Activated CD8-positive, alpha-beta memory T cell treated with anti-CD3 and anti-CD28 coated beads, Interleukin-2, amount 10 ng/mL, durations not matched to agents 7 days and 5 days (primary cell): Measurements from ENCODE around the gene CIBAR2. TPM values are rescaled to one million over a fixed set of nuclear protein-coding genes. Genes with fewer than 3 reads are reported as not detected.
"Not testable (repeated sequence)": the region's sequence is repeated elsewhere in the genome, so short reads cannot be mapped to it uniquely, and the experiment has no call there.

Experiments
- ATAC-seq: fragments of 150-1000 bp; cut with Tn5 transposase; one replicate; pipeline ENCODE4 v1.10.0; 2021; ENCODE audit warnings: moderate library complexity
- CTCF ChIA-PET: fragments of 350-600 bp; sonication (Branson Sonifier 250); formaldehyde crosslinking; loops from one replicate; lab custom pipeline; 2021; ENCODE audit warnings: antibody characterized with exemption; lab: Charles Lee
- DNase-seq: peaks from one replicate; pipeline ENCODE4 v3.0.0-alpha.2; 2020
- H3K27ac Mint-ChIP-seq: one replicate; pipeline ENCODE4 v1.8.0; 2021; ENCODE audit warnings: mild to moderate bottlenecking, mixed read lengths
- H3K27me3 Mint-ChIP-seq: one replicate; pipeline ENCODE4 v1.8.0; 2021; ENCODE audit warnings: mixed read lengths
- H3K36me3 Mint-ChIP-seq: one replicate; pipeline ENCODE4 v1.8.0; 2021; ENCODE audit warnings: mild to moderate bottlenecking, mixed read lengths
- H3K4me1 Mint-ChIP-seq: one replicate; pipeline ENCODE4 v1.8.0; 2021; ENCODE audit warnings: mixed read lengths
- H3K4me3 Mint-ChIP-seq: one replicate; pipeline ENCODE4 v1.8.0; 2021; ENCODE audit warnings: mild to moderate bottlenecking, moderate library complexity, mixed read lengths
- H3K9me3 Mint-ChIP-seq: one replicate; pipeline ENCODE4 v1.8.0; 2022; ENCODE audit warnings: low read depth, mixed read lengths
- total RNA-seq, 2 experiments: library from RNA; stranded (reverse); gene quantifications; one replicate each; pipeline ENCODE4 v1.2.3, GENCODE V29; 2021

CIBAR2 gene
- total RNA-seq, 2 experiments from 2014 or later, result not detected

GRCh38 chr16:85064186-85064585 lies 48.1 kb downstream of the CIBAR2 start:
- no peaks in the 10 kb centered on the region for H3K9me3 Mint-ChIP-seq
- ATAC-seq, result no peak
- no peaks in the 10 kb centered on the region for H3K4me1 Mint-ChIP-seq
- no peaks in the 10 kb centered on the region for H3K27me3 Mint-ChIP-seq
- no peak overlapping the region for H3K27ac Mint-ChIP-seq
- H3K36me3 Mint-ChIP-seq, result no peaks in the 10 kb centered on the region
- DNase-seq, result no peak
- CTCF ChIA-PET, result no interaction called here
- H3K4me3 Mint-ChIP-seq, result no peak overlapping the region

GRCh38 chr16:85062845-85063244 lies 49.4 kb downstream of the CIBAR2 start:
- peaks cover under 1% of the 10 kb centered on the region for H3K4me1 Mint-ChIP-seq
- no peaks in the 10 kb centered on the region for H3K27me3 Mint-ChIP-seq
- DNase-seq (no peak), ATAC-seq (no peak)
- CTCF ChIA-PET, result no interaction called here
- no peaks in the 10 kb centered on the region for H3K9me3 Mint-ChIP-seq
- H3K27ac Mint-ChIP-seq, result no peak overlapping the region
- H3K4me3 Mint-ChIP-seq, result no peak overlapping the region
- no peaks in the 10 kb centered on the region for H3K36me3 Mint-ChIP-seq

GRCh38 chr16:85062323-85062722 lies 49.9 kb downstream of the CIBAR2 start:
- CTCF ChIA-PET, result no interaction called here
- no peak overlapping the region for H3K27ac Mint-ChIP-seq
- DNase-seq, result no peak
- no peaks in the 10 kb centered on the region for H3K36me3 Mint-ChIP-seq
- ATAC-seq, result no peak
- H3K4me1 Mint-ChIP-seq, result peaks cover 5% of the 10 kb centered on the region
- no peaks in the 10 kb centered on the region for H3K27me3 Mint-ChIP-seq
- H3K4me3 Mint-ChIP-seq, result no peak overlapping the region
- H3K9me3 Mint-ChIP-seq, result no peaks in the 10 kb centered on the region

GRCh38 chr16:85061566-85061965 lies 50.7 kb downstream of the CIBAR2 start:
- CTCF ChIA-PET, result no interaction called here
- Mint-ChIP-seq H3K4me1 (peaks cover 13% of the 10 kb centered on the region), H3K27ac (no peak overlapping the region), H3K36me3 (no peaks in the 10 kb centered on the region), H3K4me3 (no peak overlapping the region), H3K27me3 (no peaks in the 10 kb centered on the region), H3K9me3 (no peaks in the 10 kb centered on the region)
- no peak for ATAC-seq
- DNase-seq, result no peak

DNA sequence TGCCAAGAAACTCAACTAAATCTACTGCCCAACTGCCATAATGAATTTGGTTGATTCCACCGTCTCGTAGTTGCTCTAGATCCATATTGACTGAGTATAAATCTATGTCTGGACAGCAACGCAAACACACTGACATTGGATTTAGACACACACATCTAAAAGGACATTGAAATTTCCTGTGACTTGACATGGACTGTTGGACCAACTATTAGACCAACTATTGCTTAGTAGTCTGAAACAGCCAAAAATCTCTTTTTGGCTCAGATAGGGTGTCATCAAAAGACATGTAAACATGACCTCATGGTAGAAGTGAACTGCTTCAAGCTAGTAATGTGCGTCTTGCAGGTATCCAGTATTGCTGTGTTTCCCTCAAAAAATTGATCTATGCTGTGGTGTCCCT lies 53.4 kb downstream of the CIBAR2 start:
- ATAC-seq, result no peak
- H3K27me3 Mint-ChIP-seq, result no peaks in the 10 kb centered on the region
- no peak overlapping the region for H3K27ac Mint-ChIP-seq
- CTCF ChIA-PET, result interaction anchor here (0.9 kb wide), 1 partner anchor 88 kb away, joined by 3 read pairs; no protein-coding TSS in a partner anchor
- no peak for DNase-seq
- no peaks in the 10 kb centered on the region for H3K36me3 Mint-ChIP-seq
- peaks cover 33% of the 10 kb centered on the region for H3K4me1 Mint-ChIP-seq
- H3K4me3 Mint-ChIP-seq, result no peak overlapping the region
- no peaks in the 10 kb centered on the region for H3K9me3 Mint-ChIP-seq

DNA sequence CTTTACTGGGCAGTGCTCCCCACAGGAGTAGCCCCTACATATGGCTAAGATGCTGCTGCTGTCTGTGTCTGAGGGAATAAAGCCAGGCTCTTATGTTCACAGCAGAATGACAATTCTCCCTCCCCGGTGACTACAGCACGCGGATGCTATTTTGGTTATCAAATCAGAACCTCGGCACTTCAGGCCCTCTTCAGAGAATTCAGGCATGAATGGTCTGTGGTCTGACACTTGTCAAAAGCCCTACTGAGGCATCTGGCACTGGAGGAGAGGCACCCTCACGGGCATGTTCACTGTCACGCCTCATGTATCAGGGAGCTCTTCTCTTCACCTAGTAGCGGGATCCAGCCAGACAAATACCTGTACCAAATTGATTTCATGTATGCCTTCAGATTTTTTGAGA lies 54.3 kb downstream of the CIBAR2 start:
- no peaks in the 10 kb centered on the region for H3K27me3 Mint-ChIP-seq
- H3K4me1 Mint-ChIP-seq, result peaks cover 33% of the 10 kb centered on the region
- H3K36me3 Mint-ChIP-seq, result peaks cover 4% of the 10 kb centered on the region
- H3K27ac Mint-ChIP-seq, result no peak overlapping the region
- H3K9me3 Mint-ChIP-seq, result no peaks in the 10 kb centered on the region
- CTCF ChIA-PET, result interaction anchor here (1.0 to 3.3 kb wide), 2 partner anchors 14 to 29 kb away, joined by 3 to 18 read pairs; no protein-coding TSS in a partner anchor
- ATAC-seq, result no peak
- DNase-seq, result no peak
- H3K4me3 Mint-ChIP-seq, result no peak overlapping the region

GRCh38 chr16:85057212-85057889 lies 54.9 kb downstream of the CIBAR2 start:
- DNase-seq (no peak), ATAC-seq (no peak)
- CTCF ChIA-PET, result interaction anchor here (1.0 to 3.3 kb wide), 3 partner anchors 15 to 57 kb away, joined by 3 to 18 read pairs (median 7); no protein-coding TSS in a partner anchor
- Mint-ChIP-seq H3K27ac (no peak overlapping the region), H3K9me3 (no peaks in the 10 kb centered on the region), H3K4me1 (peaks cover 33% of the 10 kb centered on the region), H3K36me3 (peaks cover 4% of the 10 kb centered on the region), H3K4me3 (no peak overlapping the region), H3K27me3 (no peaks in the 10 kb centered on the region)

DNA sequence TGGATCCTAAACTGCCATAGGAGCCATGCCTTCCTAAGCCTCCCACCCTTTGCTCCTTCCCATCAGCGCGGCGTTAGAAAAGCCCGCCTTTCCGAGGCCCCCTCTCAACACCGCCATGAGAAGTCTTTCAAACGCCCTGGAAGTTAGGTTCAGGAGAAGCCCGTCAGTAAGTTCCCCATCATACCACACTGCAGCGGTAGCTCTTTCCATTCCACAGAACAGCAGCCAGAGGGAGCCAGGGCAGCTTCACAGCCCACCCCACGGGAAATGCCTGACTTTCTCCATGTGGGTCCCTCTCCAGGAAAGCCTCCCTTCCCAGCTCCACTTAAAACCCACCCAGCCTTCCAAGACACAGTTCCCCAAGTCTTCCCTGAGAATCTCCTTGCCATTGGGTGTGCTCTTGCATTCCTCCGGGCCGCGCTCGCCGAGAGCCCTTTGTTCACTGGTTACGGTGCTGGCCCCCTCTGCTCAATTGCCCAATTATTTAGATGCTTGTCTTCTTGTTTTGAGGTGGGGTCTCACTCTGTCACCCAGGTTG lies 56.0 kb downstream of the CIBAR2 start:
- H3K27me3 Mint-ChIP-seq, result no peaks in the 10 kb centered on the region

GRCh38 chr16:85055493-85056210 lies 56.6 kb downstream of the CIBAR2 start:
- H3K4me3 Mint-ChIP-seq, result peak overlapping the region; percentile 57
- H3K9me3 Mint-ChIP-seq, result no peaks in the 10 kb centered on the region
- ATAC-seq (peak; percentile 94), DNase-seq (peak; percentile 96)
- peaks cover 4% of the 10 kb centered on the region for H3K36me3 Mint-ChIP-seq
- H3K27me3 Mint-ChIP-seq, result no peaks in the 10 kb centered on the region
- peak overlapping the region; percentile 91 for H3K27ac Mint-ChIP-seq
- CTCF ChIA-PET, result interaction anchor here (0.9 to 3.3 kb wide), 10 partner anchors 9 to 197 kb away, joined by 3 to 18 read pairs (median 6); partner anchors contain the start of genes KIAA0513 and ZDHHC7
- H3K4me1 Mint-ChIP-seq, result peaks cover 33% of the 10 kb centered on the region

More for the DNA sequence above, 56.0 kb downstream of the CIBAR2 start:
- H3K27ac Mint-ChIP-seq, result peak overlapping the region; percentile 91
- DNase-seq (no peak), ATAC-seq (no peak)
- H3K4me3 Mint-ChIP-seq, result peak overlapping the region; percentile 57
- peaks cover 33% of the 10 kb centered on the region for H3K4me1 Mint-ChIP-seq
- peaks cover 4% of the 10 kb centered on the region for H3K36me3 Mint-ChIP-seq
- CTCF ChIA-PET, result interaction anchor here (0.9 to 3.3 kb wide), 8 partner anchors 20 to 197 kb away, joined by 3 to 18 read pairs (median 6); partner anchors contain the start of genes KIAA0513 and ZDHHC7
- no peaks in the 10 kb centered on the region for H3K9me3 Mint-ChIP-seq

DNA sequence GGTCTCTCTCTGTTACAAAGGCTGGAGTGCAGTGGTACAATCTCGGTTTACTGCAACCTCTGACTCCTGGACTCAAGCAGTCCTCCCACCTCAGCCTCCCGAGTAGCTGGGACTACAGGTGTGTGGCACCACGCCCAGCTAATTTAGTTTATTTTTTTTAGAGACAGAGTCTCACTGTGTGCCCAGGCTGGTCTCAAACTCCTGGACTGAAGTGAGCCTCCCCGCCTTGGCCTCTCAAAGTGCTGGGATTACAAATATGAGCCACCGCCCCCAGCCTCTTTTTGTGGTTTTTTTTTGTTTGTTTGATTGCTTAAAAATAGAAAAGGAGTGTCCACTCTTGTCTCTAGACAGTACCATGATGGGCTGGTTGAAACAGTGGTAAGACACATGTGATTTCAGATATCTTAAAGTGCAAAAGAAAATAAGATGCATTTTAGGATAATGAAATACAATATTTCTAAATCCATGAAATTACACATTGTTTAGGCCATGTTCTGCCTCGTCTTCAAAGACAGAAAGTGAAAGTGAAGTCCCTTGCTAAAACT lies 57.3 kb downstream of the CIBAR2 start:
- ATAC-seq (no peak), DNase-seq (no peak)
- Mint-ChIP-seq H3K36me3 (peaks cover 4% of the 10 kb centered on the region), H3K27me3 (no peaks in the 10 kb centered on the region), H3K9me3 (no peaks in the 10 kb centered on the region), H3K27ac (peak overlapping the region; percentile 91), H3K4me3 (peak overlapping the region; percentile 57), H3K4me1 (peaks cover 33% of the 10 kb centered on the region)
- CTCF ChIA-PET, result interaction anchor here (1.1 to 3.3 kb wide), 9 partner anchors 9 to 198 kb away, joined by 3 to 18 read pairs (median 6); partner anchors contain the start of genes KIAA0513 and ZDHHC7

DNA sequence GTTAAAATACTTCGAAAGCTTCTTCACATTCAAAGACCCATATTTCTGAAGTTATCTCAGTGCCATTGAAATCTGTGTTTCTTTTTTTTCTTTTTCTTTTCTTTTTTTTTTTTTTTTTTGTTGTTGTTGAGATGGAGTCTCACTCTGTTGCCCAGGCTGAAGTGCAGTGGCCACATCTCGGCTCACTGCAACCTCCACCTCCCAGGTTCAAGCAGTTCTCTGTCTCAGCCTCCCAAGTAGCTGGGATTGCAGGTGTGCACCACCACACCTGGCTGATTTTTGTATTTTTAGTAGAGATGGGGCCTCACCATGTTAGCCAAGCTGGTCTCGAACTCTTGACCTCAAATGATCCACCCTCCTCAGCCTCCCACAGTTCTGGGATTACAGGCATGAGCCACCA lies 58.0 kb downstream of the CIBAR2 start:
- not testable (repeated sequence) for H3K4me3 Mint-ChIP-seq, DNase-seq, H3K27me3 Mint-ChIP-seq, H3K9me3 Mint-ChIP-seq, H3K36me3 Mint-ChIP-seq, H3K27ac Mint-ChIP-seq, ATAC-seq
- CTCF ChIA-PET, result interaction anchor here (1.1 to 2.0 kb wide), 3 partner anchors 8 to 43 kb away, joined by 5 to 11 read pairs (median 6); partner anchors contain the start of gene ZDHHC7
- peaks cover 33% of the 10 kb centered on the region for H3K4me1 Mint-ChIP-seq

DNA sequence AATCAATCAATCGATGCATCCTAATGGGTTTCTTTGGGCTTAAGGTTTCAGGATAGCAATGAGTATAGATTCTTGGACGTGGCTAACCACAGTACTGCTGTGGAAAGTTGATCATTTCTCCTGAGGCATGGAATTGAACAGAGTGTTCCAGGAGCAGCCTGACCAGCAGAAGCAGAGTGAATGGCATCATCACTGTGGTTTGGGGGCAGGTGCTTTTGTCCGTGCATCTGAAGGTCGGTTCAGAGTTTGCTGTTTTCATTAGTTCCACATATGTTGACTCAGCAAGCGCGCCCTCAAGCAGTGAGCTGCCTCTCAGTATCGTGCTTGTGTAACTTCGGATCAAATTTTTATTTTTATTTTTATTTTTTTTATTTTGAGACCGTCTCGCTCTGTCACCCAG lies 59.7 kb downstream of the CIBAR2 start:
- Mint-ChIP-seq H3K36me3 (peaks cover 4% of the 10 kb centered on the region), H3K4me1 (peaks cover 32% of the 10 kb centered on the region), H3K27ac (no peak overlapping the region), H3K9me3 (no peaks in the 10 kb centered on the region), H3K27me3 (no peaks in the 10 kb centered on the region), H3K4me3 (no peak overlapping the region)
- no peak for ATAC-seq
- no peak for DNase-seq
- CTCF ChIA-PET, result interaction anchor here (1.6 kb wide), 1 partner anchor 24 kb away, joined by 5 read pairs; no protein-coding TSS in a partner anchor

- Mint-ChIP-seq H3K4me3 (no peak overlapping the region), H3K4me1 (peaks cover 24% of the 10 kb centered on the region), H3K27ac (no peak overlapping the region), H3K9me3 (no peaks in the 10 kb centered on the region), H3K36me3 (peaks cover 4% of the 10 kb centered on the region), H3K27me3 (no peaks in the 10 kb centered on the region)
- no peak for ATAC-seq
- CTCF ChIA-PET, result interaction anchor here (1.6 kb wide), 1 partner anchor 23 kb away, joined by 5 read pairs; no protein-coding TSS in a partner anchor
- no peak for DNase-seq
Measured at GRCh38 chr16:85051683-85052082, 60.6 kb downstream of the CIBAR2 start.
